GM12878 (cell line): ENCODE data around the gene SLC22A23. TPM values are rescaled to one million over a fixed set of nuclear protein-coding genes. Genes with fewer than 3 reads are reported as not detected.

ENCODE experiments used
- CHD1 ChIP-seq: IDR thresholded peaks from 2 replicates; pipeline ENCODE4 v1.6.1; 2012; ENCODE audit warnings: low read depth, low read length, improper control_type of control experiment
- CUX1 ChIP-seq: IDR thresholded peaks from 2 replicates; pipeline ENCODE4 v1.6.1; 2012; ENCODE audit warnings: improper control_type of control experiment, low read depth, low read length; ENCODE audit not compliant: insufficient replicate concordance
- DPF2 ChIP-seq: fragments of 450-650 bp; IDR thresholded peaks from 2 replicates; pipeline ENCODE4 v1.6.1; 2017; ENCODE audit warnings: mild to moderate bottlenecking
- EED ChIP-seq: sonication (generic); IDR thresholded peaks from 2 replicates; pipeline ENCODE4 v1.6.1; 2016; ENCODE audit warnings: antibody characterized with exemption, low read depth
- IKZF2 ChIP-seq, 2 experiments: fragments of 450-650 bp; IDR thresholded peaks; 2 replicates each; pipeline ENCODE4 v1.6.1; 2017; ENCODE audit warnings: mild to moderate bottlenecking in 2 of 2, moderate library complexity in 2 of 2
- MYB ChIP-seq: fragments of 150-350 bp; IDR thresholded peaks from 2 replicates; pipeline ENCODE4 v1.6.1; 2014; ENCODE audit warnings: mild to moderate bottlenecking, low read depth, low read length, borderline replicate concordance
- NFYB ChIP-seq: IDR thresholded peaks from 2 replicates; pipeline ENCODE4 v1.6.1; 2011; ENCODE audit warnings: low read depth, mild to moderate bottlenecking, low read length, improper control_type of control experiment, moderate library complexity; ENCODE audit not compliant: insufficient read depth
- NR2C2 ChIP-seq: IDR thresholded peaks from 2 replicates; pipeline ENCODE4 v1.6.1; 2011; ENCODE audit warnings: borderline replicate concordance, low read depth; ENCODE audit not compliant: control insufficient read depth, insufficient read length
- POLR2AphosphoS2 ChIP-seq: IDR thresholded peaks from 2 replicates; pipeline ENCODE4 v1.6.1; 2011; ENCODE audit warnings: low read depth, mild to moderate bottlenecking, low read length, improper control_type of control experiment, moderate library complexity
- POU2F2 ChIP-seq: IDR thresholded peaks from 3 replicates; pipeline ENCODE4 v1.6.1; 2011; ENCODE audit warnings: low read depth, mild to moderate bottlenecking, low read length, borderline replicate concordance
- RCOR1 ChIP-seq: conservative IDR thresholded peaks from 2 replicates; pipeline ENCODE4 v1.6.1; 2012; ENCODE audit warnings: low read depth, low read length, improper control_type of control experiment
- STAT1 ChIP-seq: fragments of 450-650 bp; conservative IDR thresholded peaks from 2 replicates; pipeline ENCODE4 v1.6.1; 2014; ENCODE audit warnings: antibody characterized with exemption, mild to moderate bottlenecking
- WRNIP1 ChIP-seq: IDR thresholded peaks from 2 replicates; pipeline ENCODE4 v1.6.1; 2011; ENCODE audit warnings: low read depth, low read length, improper control_type of control experiment, borderline replicate concordance
- YBX1 ChIP-seq: fragments of 450-650 bp; IDR thresholded peaks from 2 replicates; pipeline ENCODE4 v1.6.1; 2016; ENCODE audit warnings: antibody characterized with exemption
- ZNF622 ChIP-seq: fragments of 450-650 bp; IDR thresholded peaks from 2 replicates; pipeline ENCODE4 v1.6.1; 2017; ENCODE audit warnings: mild to moderate bottlenecking, inconsistent platforms
- ZNF687 ChIP-seq: fragments of 450-650 bp; IDR thresholded peaks from 2 replicates; pipeline ENCODE4 v1.6.1; 2017; ENCODE audit warnings: mild to moderate bottlenecking, moderate library complexity
- polyA plus RNA-seq, 11 experiments: library from polyadenylated mRNA; depleted of rRNA in 4 of 11; unstranded in 6 of 11; stranded (reverse) in 5 of 11; fragments of >200 nt; fragmentation: Nextera tagmentation in 4 of 11; fragmentation: Illumina TruSeq in 1 of 11; extraction: Ambion mirVana in 4 of 11; extraction: Trizol in 1 of 11; gene quantifications; 1 replicate in 1 of 11; 2 replicates in 10 of 11; pipeline versions ENCODE4 v1.2.1 to v1.2.3, GENCODE V29; 2011 to 2016; ENCODE audit warnings: inconsistent platforms in 2 of 11, missing spikeins in 2 of 11, low read depth in 1 of 11
- total RNA-seq, 4 experiments: library from RNA; depleted of rRNA in 3 of 4; stranded (reverse); fragments of >200 nt in 3 of 4; fragmentation: Illumina TruSeq in 1 of 4; extraction: Trizol in 1 of 4; gene quantifications; 2 replicates each; pipeline versions ENCODE4 v1.2.1 to v1.2.3, GENCODE V29; 2013 to 2021
- TF ChIP-seq, protein P1 (sequence below): fragments of 450-650 bp; IDR thresholded peaks from 2 replicates; pipeline ENCODE4 v1.6.1; 2016; ENCODE audit warnings: mild to moderate bottlenecking

The SLC22A23 gene
- total and polyA plus RNA-seq, 10 of the 15 experiments (the other 5 are each of a cell fraction or from before 2014, with no cell fraction given) = 0.20 to 2.4 (median 0.74) TPM

DNA sequence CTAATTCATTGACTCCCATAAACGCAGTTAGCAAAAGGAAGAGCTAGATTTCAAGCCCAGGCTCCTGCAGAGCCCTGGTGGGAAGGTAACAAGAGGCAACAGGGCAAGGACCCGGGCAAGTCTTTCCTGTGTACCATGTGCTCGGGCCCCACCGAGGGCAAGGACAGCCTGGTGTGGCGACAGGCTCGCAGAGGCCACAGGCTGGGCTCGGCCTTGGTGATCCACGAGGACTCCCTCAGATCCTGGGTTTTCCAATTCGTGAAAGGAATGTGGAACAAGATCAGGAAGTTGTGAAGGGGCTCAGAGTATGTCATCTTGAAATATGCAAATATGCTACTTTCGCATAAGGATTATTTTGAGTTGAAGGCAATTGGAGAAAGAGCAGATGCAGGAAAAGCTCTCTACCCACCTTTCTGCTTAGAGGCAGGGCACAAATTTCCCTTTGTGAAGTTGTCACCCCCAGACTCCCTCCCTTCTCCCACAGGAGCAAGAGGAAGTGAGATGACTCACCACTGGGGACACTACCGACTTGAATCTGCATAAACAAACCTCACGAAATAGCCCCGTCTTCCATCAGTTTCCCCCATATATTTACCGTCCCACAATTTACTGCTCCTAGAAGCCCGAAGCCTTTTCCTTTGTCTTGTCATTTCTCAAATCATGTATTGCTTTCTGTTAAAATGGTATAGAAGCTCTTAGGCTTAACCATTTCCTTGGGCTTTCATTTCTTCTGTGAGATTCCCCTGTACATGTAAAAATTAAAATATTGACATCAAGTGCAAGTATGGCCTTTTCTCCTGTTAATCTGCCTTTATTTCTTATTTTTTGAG lies 119.1 kb downstream of the SLC22A23 start (continued):
- TF ChIP-seq, protein P1, sequence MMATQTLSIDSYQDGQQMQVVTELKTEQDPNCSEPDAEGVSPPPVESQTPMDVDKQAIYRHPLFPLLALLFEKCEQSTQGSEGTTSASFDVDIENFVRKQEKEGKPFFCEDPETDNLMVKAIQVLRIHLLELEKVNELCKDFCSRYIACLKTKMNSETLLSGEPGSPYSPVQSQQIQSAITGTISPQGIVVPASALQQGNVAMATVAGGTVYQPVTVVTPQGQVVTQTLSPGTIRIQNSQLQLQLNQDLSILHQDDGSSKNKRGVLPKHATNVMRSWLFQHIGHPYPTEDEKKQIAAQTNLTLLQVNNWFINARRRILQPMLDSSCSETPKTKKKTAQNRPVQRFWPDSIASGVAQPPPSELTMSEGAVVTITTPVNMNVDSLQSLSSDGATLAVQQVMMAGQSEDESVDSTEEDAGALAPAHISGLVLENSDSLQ = no peak
- no peak for TF ChIP-seq YBX1
- TF ChIP-seq NR2C2 = no peak
- TF ChIP-seq EED = peak; percentile 93
- TF ChIP-seq ZNF687 = peak; percentile 56; the same call in 1 of the 2 replicates
- peak; percentile 55; the same call in 1 of the 2 replicates for TF ChIP-seq DPF2
- TF ChIP-seq IKZF2 (IDR thresholded peaks at IDR 0.05) = peak; percentile 95
- peak; percentile 74; the same call in 1 of the 3 replicates for TF ChIP-seq POU2F2
- no peak for TF ChIP-seq NFYB
- TF ChIP-seq MYB = no peak
- no peak for TF ChIP-seq RCOR1
- no peak for TF ChIP-seq CUX1
- TF ChIP-seq POLR2AphosphoS2 = no peak
- TF ChIP-seq STAT1 = no peak
- no peak for TF ChIP-seq CHD1
- TF ChIP-seq WRNIP1 = no peak
- no peak for TF ChIP-seq ZNF622
